OCI-LY7 (cell line): Measurements from ENCODE around the gene CCDC57.

Experiments used
- CTCF ChIP-seq: fragments of 200-600 bp; sonication (generic); conservative IDR thresholded peaks from 2 replicates; pipeline ENCODE4 v1.5.1; 2014; ENCODE audit warnings: mild to moderate bottlenecking, antibody characterized with exemption, low read length, moderate library complexity, mixed read lengths
- EZH2phosphoT487 ChIP-seq: fragments of 200-600 bp; sonication (generic); IDR thresholded peaks from 2 replicates; pipeline ENCODE4 v1.6.1; 2018; ENCODE audit warnings: low read depth, borderline replicate concordance, mild to moderate bottlenecking, mixed run types, antibody characterized with exemption, low read length, moderate library complexity, mixed read lengths

GRCh38 chr17:82156284-82156925 lies 56.2 kb downstream of the CCDC57 start:
- TF ChIP-seq EZH2phosphoT487 (no peak), CTCF (no peak)
